NCI-H146 (cell line): ENCODE results near the gene ADAM22.
A peak's percentile ranks its signal among the peaks of the same experiment; 100 is the strongest.

Experiments
- DNase-seq: peaks from one replicate; lab custom pipeline; 2025; lab: John Stamatoyannopoulos, UW

The ADAM22 gene

DNA sequence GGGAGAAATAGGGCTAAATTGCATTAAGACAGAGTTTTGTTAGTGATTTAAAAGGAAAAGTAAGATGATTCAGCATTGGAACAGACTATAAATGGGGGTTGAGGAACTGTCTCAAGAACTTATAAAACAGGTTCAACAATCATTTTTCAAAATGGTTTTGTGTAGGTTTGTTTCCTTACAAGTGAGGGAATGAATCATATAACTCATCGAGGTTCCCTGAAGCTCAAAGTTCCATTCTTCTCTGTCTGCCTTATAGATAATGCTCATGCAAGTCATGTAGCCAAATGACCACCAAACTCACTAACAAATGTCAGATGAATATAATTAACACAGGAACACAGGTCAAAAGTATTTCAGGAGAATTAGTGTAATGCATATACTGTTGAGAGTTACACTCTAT lies 27.7 kb downstream of the ADAM22 start:
- DNase-seq, result no peak

DNA sequence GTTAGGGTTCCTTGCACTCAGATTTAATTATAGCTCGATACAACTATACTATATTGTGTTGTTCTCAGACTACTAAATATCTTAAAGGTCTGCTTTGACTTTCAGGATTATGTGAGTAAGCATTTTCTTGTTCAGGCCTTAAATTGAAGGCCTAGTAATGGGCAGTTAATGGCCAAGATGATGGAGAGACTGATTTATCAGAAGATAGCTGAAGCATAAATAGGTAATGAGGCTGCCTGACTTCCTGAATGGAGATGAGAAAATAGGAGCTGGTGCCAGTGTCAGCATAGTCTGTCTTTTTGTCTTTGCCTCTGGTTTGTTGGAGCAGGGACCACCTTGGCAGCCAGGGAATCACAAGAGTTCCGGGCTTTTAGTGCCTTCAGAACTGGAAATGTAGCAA lies 32.2 kb downstream of the ADAM22 start:
- no peak for DNase-seq

DNA sequence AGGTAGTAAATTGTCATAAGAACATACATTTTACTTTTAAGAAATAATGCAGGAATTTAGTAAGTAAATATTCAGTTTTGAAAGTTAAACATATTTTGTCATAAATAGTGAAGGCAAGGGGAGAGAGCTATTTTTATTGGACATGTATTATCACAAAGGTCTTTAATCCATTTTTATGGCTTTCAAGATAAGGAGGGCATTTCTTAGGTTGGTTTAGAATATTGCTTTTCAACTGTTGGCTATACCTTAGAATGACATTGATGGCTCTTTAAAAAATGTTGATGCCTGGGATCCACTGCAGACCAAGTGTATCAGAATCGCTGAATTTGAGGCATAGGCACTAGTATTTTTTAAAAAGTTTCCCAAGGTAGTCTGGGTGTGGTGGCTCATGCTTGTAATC lies 34.0 kb downstream of the ADAM22 start:
- no peak for DNase-seq

DNA sequence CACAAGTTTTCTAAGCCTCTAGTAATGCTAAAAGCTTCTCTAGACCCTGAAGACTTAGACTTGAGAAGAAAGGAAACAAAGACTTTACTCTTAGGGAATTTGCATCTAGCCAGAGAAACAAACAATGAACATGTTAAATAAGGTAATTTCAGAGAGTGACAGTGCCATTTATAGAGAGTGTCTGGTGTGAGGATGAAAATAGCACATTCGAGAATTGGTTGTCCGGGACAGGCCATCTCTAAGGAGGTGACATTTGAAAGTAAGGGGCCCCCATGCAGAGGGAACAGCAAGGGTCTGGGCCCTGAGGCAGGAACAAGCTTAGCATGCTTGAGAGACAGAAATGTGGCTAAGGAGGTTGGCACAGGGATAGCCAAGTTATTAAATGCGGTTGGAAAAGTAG lies 48.1 kb downstream of the ADAM22 start:
- DNase-seq, result no peak

DNA sequence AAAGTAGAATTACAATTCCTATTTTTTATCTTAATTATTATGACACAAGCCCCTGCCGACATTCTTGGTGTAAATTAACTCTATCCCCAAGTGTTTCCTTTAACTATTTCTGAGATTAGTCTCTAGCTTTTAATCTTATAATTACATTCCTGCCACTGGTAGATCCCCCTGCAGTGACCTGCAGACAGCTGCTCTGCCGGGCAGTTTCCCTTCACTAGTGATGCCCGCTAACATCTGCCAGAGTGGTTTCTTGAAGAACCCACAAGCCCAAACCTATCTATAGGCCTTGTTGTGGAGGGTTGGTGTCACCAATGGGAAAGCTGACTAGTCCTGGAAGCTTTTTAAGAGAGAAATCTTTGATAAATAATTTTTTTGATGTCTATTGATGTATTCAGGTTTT lies 50.0 kb downstream of the ADAM22 start:
- DNase-seq, result no peak

DNA sequence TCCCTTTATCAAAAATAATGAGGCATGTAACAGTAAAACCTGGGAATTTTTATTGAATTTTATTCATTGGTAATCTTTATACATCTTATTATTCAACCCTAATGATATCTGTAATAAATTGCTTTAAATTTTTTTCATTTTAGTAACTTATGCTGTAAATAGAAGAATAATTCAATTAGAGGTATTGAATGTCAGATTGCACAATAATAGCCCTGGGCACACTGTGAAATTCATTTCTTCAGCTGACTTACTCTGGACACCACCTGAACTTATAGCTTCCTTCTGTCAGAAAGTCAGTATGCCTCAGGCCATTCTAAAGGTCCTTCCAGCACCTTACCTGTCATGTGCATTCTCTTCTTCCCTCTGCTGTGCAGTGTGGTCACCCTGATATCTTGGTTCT lies 59.2 kb downstream of the ADAM22 start:
- DNase-seq, result no peak

DNA sequence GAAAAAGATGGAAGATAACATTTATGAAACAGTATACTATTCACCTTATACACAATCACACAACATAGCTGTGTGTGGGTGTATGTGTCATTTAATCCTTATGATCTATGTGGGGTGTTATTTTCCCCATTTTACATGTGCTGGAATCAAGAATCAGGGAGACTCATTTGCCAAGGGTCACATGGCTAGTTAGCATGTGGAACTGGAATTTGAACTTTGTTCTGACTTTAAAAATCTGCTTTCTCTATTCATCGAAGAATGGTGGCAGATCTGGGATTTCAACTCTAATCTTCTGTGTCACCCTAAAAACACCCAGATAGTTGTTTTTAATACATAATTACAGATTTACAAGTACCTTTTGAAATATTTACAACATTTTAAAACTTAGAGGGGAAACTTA lies 65.2 kb downstream of the ADAM22 start:
- no peak for DNase-seq

DNA sequence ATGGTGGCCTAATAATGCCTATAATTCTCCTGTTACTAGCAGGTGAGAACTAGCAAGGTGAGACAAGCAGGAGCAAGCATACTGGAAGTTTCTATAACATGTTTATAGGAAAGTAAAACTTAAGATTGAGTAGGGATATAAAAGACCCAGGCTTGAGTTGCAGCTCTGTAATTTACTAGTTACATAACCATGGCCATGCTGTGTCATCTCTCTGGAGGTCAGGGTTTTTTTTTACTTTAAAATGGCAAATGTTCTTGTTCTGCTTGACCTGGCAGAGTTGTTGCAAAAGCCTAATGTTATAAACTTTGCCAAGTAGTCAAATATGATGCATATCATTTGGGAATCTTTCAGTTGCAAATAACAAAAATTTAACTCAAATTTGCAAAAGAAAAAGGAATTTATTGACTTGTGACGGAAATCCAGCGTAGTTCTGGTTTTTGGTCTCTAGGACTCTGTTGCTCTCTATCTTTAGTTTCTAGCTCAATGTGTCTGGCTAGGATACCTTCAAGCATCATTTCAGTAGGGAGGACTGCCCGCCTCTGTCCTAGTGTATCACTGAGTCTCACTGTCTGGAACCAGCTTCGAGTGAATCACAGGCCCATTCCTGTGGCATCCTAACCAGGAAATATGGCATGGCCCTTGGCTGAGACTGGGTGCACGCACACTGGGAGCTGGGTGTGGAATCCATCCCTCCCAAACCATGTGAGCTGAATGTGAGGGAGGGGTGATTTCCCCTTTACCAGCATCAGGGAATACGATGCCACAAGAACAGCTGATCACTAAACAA lies 67.9 kb downstream of the ADAM22 start:
- DNase-seq, result no peak

DNA sequence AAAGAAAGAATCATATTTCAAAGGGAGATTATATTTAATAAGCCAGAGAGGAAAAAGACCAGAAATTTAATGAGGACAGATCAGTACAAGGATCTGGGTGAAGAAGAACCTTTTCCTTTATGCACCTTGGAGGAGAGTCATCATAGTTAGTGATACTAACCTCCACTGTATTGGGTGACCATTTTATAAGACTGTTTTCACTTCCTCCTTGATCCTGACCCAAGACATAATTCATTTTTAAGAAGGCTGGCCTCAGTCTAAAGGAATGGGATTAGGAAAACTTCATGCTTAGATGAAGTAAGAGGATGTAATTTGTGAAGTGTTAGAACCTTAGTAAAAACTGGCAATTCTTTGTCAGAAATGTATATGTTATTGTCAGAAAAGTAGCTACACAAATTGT lies 68.6 kb downstream of the ADAM22 start:
- DNase-seq, result no peak

DNA sequence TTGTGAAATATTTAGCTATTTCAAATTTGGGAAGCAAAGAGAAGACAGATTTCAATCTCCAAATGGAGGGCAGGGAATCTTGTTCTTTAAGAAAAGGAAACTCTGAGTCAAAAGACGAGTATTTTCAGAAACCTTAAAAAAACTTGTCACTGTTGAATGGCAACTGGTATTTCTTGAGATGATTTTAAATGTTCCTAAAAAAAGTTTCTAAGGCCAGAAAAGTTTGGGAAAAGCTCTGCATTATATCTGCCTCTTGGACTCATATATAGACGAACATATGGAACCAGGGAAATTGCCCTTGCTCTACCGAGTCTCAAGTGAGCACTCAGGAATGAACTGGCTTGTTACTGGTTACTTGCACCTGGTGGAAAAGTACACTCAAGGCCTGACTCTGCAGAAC lies 69.5 kb downstream of the ADAM22 start:
- DNase-seq, result no peak

DNA sequence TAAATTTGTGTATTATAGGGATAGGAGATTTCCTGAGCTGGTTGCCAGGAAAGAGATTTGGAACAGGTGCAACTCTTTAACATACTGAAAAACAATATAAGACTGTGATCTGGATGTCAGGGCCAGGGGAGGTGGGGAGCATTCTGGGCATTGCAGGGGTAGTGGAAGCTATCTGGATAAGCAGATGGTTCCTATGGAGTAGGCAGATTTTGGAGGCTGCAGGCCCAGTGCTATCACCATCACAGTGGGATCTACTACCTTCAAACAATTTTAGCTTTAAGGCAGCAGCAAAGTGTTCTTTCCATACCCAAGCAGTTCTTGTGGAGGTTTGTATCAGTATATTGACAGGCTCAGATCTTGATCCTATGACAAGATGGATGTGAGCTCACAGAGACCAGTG lies 71.1 kb downstream of the ADAM22 start:
- no peak for DNase-seq

DNA sequence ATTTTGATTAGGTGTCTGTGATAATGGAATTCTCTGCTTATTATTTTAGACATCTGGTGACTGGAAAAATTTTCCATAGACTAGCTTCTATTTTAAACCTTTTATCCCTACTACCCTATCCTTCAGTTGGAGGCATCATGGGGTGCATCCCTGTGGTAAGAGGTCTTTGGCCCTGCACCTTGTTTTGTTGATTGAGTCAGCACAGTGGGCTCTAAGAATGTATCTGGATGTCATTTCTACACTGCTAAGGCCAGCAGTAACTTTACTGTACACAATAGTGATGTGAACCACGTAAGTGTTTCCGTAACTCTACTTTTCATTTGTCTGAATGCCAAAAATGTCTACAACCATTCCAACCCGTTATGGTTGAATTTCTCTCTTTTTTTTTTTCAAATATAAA lies 75.6 kb downstream of the ADAM22 start:
- DNase-seq, result no peak

DNA sequence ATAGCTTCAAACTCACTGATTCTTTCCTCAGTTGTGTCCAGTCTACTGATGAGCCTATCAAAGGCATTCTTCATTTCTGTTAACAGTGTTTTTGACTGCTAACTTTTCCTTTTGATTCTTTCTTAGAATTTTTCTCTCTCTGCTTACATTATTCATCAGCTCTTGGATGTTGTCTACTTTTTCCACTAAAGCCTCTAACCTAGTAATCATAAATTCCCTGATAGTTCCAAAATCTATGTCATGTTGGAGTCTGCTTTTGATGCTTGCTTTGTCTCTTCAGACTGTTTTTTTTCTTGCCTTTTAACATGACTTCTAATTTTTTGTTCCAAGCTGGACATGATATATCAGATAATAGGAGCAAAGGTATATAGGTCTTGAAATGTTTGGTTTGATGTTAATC lies 78.0 kb downstream of the ADAM22 start:
- no peak for DNase-seq

DNA sequence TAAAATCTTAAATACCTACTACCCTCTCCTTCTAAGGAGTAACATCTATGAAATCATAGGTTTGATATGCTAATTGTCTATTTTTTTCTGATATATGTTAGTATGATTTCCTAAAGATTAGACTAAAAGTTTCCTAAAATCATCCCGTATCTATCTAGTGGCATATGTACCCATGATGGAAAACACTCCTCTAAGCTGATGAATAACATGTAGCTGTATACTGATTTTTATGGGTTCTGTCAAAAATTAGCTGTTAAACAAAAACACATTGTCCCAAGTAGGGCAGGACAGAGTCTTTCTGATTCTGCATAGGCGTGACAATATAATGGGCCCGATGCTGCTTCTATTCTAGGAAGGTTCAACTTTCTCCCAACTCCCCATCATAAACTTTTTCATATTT lies 79.9 kb downstream of the ADAM22 start:
- DNase-seq, result no peak

DNA sequence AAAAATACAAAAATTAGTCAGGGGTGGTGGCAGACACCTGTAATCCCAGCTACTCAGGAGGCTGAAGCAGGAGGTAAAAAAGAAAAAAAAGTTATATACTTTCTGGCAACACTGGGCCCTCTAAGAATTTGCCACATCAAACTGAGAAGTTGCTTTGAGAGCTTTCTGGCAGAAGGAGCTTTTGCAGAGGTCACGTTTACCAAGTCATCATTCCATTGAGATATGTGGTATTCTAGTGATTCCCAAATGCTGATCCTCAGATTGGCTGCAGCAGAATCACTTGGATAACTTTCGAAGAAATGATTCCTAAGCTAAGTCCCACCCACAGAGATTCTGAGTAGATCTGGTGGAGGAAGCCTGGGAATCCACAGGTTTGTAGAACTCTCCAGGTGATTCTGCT lies 80.5 kb downstream of the ADAM22 start:
- no peak for DNase-seq

DNA sequence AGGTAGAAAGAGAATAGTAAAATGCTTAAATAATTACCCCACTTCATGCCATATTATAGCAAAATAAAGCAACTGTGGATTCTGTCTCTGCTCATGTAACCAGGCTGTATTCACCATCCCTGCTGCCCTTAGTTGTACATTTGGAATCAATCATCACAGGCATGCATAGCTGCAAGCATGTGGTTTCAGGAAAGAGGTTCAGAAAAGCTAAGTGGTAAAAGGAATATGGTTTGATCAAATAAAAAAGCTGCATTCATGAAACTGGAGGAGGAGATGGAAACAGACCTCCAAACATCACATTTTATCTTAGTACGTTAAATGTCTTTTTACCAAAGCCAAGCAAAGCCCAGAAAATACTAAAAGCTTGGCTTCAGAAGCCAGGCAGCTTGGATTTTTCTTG lies 81.3 kb downstream of the ADAM22 start:
- no peak for DNase-seq

DNA sequence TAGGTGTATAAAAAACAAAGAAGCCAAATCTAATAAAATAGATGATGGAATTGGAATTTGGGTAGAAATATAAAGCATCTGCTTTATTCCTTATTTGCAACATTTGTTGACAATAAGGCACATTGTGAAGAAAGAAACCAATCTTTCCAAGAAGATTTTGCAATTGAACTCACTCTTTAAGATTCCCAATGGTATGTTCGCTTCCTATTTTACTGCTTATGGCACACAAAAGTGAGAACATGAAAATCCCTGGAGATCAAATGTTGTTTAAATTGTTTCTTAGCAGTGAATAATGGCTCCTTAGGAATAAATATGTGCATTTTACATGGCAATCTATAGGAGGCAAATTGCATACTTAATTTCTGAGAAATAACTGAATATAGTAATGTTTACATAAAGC lies 84.5 kb downstream of the ADAM22 start:
- no peak for DNase-seq

DNA sequence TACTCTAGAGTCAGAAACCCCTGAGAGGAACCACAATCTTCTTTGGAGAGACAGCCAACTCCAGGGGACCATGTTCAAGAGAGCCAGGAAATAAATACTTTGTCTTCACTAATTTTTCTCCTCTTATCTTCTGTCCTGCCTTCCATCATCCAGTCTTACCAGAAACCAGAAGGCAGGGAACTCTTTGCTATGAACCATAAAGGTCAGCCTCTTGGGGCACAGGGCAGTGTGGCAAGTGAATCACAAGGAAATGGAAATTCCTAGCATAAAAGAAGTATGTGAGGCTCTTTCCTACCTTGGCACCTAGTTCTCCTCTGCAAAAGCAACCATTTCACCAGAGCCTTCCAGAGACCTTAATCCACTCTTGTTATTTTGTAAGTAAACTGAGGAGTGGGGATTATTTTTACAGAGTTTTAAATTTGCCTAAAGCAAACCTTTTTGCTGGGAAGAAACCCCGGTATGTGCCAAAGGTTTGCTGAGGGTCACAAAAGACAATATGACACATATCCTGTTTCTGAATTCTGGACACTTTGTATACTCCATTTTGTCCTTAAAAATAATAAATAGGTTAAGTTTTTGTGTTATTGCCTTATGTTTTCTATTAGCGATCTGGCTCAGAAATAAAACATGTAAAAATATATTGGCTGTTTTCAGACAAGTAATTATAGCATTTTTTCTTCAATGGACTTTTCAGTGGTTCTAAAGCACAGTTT lies 87.1 kb downstream of the ADAM22 start:
- no peak for DNase-seq

DNA sequence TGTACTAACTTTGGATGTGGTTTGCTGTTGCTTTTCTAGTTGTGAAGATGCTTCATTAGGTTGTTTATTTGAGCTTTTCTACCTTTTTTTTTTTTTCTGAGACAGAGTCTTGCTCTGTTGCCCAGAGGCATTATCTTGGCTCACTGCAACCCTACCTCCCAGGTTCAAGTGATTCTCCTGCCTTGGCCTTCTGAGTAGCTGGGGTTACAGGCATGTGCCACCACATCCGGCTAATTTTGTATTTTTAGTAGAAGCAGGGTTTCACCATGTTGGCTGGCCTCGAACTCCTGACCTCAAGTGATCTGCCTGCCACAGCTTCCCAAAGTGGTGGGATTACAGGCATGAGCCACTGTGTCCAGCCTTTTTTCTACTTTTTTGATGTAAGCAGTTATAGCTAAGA lies 93.7 kb downstream of the ADAM22 start:
- no peak for DNase-seq

DNA sequence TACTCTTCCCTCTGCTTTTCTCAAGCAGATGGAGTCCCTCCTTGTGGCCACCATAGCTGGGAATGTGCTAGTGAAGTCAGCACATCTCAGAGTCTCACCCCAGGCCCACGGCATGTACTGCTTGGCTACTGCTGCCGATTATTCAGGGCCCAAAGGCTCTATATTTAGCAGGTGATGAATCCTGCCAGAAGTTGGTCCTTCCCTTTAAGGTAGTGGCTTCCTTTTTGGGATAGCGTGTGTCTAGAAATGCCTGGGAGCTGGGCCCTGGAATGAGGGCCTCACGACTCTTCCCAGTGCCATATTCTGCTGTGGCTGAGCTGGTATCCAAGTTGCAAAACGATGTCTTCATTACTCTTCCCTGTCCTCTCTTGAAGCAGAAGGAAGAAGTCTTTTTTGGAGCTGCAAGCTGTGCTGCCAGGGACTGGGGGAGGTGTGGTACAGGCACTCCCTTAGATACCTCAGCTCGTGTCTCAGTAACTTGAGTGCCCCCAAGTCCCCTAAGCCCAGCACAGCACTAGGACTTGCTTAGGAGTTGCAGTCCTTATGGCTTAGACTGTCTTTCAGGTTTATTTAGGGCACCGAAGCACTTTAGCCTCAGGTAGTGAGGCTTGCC lies 100.1 kb downstream of the ADAM22 start:
- no peak for DNase-seq

DNA sequence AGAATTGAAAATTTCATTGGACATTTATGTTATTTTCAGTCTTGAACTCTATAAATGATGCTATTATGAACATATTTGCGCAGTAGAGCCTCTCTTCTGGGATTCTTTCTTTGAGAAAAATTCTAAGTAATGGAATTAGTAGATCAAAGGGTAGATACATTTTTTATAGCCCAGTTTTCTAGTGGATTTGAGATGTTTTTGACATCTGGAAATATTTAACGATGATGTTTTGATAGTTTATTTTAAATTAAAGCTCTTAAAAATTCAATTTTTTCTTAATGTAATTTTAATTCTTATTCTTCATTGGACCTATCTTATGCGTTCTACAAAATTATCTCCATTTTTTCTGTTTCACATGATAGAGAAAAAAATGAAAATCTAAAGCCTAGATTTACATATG lies 103.0 kb downstream of the ADAM22 start:
- no peak for DNase-seq

DNA sequence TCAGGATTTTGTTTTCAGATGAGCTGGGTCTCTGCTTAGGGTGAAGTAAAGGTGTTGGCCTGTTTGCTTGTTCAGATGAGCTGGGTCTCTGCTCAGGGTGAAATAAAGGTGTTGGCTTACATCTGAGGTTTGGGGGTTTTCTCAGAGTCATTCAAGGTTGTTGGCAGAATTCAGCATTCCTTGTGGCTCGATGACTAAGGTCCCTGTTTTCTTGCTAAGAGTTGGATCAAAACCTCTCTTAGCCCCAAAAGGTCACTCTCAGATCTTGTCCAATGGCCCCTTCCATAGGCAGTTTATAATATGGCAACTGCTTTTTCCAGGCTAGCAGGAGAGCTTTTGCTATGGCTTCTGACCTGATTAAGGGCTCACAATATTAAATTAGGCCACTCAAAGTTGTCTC lies 106.6 kb downstream of the ADAM22 start:
- DNase-seq, result no peak

DNA sequence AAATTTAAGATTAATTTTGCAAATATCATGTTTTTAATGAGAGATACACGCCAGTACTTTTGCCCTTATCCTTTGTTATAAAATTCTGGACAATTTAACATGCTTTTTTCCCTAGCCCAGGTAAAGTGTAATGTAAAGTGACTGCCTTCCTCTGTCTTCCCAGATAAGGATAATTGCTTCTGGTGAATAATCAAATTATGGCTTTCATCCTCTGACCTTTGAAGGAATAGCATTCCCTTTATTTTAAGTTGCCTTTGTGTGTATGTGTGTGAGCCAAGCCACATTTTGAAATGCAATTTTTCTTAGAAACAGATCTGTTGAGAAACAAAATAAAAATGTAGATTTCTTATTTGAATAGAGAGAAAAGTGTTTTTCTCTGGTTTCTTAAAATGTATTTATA lies 107.5 kb downstream of the ADAM22 start:
- peak; percentile 29 for DNase-seq

DNA sequence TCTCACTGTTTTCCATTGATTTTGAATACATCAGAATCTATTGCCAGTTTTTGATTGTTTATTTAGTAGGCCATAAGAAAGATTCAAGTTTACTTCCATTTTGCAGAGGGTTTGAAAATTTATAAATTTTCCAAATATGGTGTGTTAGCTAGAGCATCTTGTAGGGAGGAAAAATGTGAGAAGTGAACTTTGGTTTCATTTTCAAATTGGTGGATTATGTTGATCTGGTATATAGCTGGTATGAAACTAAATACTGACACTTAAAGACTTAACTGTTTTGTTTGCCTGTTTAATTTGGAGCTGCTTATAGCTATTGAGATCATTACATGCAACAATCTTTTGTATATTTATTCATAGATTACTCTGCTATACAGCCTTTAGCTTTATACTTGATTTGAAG lies 108.1 kb downstream of the ADAM22 start:
- no peak for DNase-seq
